ENCODE data around the gene ASTL.

Gene ASTL

DNA sequence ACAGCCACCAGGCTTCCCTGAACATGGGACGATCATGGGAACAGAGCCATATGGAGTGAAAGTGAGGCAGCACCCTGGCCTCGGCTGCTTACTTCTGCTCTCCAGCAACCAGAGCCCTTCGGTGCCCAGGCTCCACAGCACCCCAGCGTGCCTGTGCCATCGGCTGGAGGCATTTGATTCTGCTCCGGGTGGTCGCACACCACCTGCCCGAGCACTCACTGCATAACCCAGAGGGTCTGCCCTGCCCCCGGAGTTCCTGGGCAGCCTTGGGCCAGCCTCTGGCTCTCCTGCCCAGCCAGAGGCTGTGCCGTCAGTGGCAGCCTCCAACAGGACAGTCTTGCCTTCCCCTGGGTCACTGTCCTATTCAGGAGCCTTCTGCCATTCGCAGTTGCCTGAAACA is 3.9 kb downstream of the ASTL start:
- no peak for DNase-seq (ENCODE audit: low read depth)
- no peak overlapping the region for H3K4me3 ChIP-seq (replicated peaks; ENCODE audit: low read depth, low read length)
- no peak for TF ChIP-seq CTCF (IDR thresholded peaks at IDR 0.05; ENCODE audit: low read length, missing control alignments)

GRCh38 chr2:96131813-96132745 is 6.2 kb downstream of the ASTL start:
- H3K4me3 ChIP-seq (replicated peaks; ENCODE audit: low read depth, low read length): no peak overlapping the region
- no peak for TF ChIP-seq CTCF (IDR thresholded peaks at IDR 0.05; ENCODE audit: low read length, missing control alignments)
- DNase-seq (ENCODE audit: low read depth): no peak

DNA sequence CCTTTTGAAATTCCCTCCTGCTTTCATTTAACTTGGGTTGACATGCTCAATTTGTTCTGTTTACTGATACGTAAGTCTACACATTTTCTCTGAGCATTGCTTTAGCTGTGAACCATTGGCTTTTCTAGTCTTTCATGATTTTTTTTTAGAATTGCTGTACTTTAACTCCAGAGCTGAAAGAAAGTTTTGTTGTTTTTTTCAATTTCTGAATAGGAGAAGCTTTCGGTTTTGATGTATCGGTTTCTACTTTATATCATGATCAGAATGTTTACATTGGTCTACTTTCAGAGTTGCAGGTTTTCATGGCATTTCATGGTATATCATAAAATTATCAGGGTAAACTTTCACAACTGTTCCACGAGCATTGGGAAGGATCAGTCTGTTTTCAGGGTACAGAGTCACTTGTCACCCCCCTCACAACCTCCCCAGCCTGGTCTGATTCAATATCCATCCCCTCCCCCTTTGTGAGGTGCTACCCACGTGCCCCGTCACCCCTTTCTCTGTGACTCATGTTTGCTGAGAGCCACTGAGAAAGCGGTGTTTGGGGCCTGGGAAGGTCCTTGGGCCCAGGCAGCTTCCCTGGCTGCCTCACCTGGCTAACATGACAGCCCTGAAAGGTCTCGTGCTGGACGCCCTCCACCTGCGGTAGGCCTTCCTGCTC is 7.0 kb downstream of the ASTL start:
- no peak for DNase-seq (ENCODE audit: low read depth)

GRCh38 chr2:96130483-96130882 is 7.8 kb downstream of the ASTL start:
- no peak overlapping the region for H3K4me3 ChIP-seq (replicated peaks; ENCODE audit: low read depth, low read length)
- TF ChIP-seq CTCF (IDR thresholded peaks at IDR 0.05; ENCODE audit: low read length, missing control alignments): no peak
- DNase-seq (ENCODE audit: low read depth): no peak

More for the DNA sequence above, 7.0 kb downstream of the ASTL start:
- TF ChIP-seq CTCF (IDR thresholded peaks at IDR 0.05; ENCODE audit: low read length, missing control alignments): no peak
- H3K4me3 ChIP-seq (replicated peaks; ENCODE audit: low read depth, low read length): no peak overlapping the region

- DNase-seq (ENCODE audit: low read depth): no peak
- no peak for TF ChIP-seq CTCF (IDR thresholded peaks at IDR 0.05; ENCODE audit: low read length, missing control alignments)
- H3K4me3 ChIP-seq (replicated peaks; ENCODE audit: low read depth, low read length): no peak overlapping the region
Measured at GRCh38 chr2:96129528-96130120, 8.7 kb downstream of the ASTL start.

DNA sequence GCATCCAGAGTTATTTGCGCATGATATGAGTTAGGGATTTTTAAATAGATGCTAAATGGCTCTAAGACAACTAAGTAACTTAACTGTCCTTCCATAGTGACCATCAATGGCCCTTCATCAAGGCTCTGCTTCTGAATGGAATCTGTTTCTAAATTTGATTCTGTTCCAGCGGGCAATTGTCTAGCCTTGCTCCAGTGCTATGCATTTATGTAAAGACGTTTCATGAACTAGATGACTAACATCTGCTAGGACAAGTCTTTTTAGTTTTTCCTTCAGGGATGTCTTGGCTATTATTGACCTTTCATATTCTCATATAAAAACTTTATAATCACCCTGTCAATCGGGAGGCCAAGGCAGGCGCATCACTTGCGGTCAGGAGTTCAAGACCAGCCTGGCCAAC is 9.8 kb downstream of the ASTL start:
- no peak overlapping the region for H3K4me3 ChIP-seq (replicated peaks; ENCODE audit: low read depth, low read length)
- DNase-seq (ENCODE audit: low read depth): no peak
- TF ChIP-seq CTCF (IDR thresholded peaks at IDR 0.05; ENCODE audit: low read length, missing control alignments): no peak

Measured in fibroblast of pulmonary artery (primary cell).